A549 (cell line): ENCODE data around the gene MAVS.

Source experiments
- CTCF ChIP-seq: fragments of >200 bp; sonication (Bioruptor Twin); formaldehyde crosslinking; IDR thresholded peaks from 3 replicates; pipeline ENCODE4 v1.5.1; 2016
- POLR2A ChIP-seq: IDR thresholded peaks from 2 replicates; pipeline ENCODE4 v1.6.1; 2012; ENCODE audit warnings: mild to moderate bottlenecking, low read length
- SMC3 ChIP-seq: fragments of >200 bp; sonication (Bioruptor Twin); formaldehyde crosslinking; IDR thresholded peaks from 3 replicates; pipeline ENCODE4 v1.6.1; 2018; ENCODE audit warnings: inconsistent platforms
- TP53 ChIP-seq: fragments of 250-450 bp; sonication (Bioruptor Pico); IDR thresholded peaks from 2 replicates; pipeline ENCODE4 v1.5.0; 2021; ENCODE audit warnings: mild to moderate bottlenecking, moderate library complexity

DNA sequence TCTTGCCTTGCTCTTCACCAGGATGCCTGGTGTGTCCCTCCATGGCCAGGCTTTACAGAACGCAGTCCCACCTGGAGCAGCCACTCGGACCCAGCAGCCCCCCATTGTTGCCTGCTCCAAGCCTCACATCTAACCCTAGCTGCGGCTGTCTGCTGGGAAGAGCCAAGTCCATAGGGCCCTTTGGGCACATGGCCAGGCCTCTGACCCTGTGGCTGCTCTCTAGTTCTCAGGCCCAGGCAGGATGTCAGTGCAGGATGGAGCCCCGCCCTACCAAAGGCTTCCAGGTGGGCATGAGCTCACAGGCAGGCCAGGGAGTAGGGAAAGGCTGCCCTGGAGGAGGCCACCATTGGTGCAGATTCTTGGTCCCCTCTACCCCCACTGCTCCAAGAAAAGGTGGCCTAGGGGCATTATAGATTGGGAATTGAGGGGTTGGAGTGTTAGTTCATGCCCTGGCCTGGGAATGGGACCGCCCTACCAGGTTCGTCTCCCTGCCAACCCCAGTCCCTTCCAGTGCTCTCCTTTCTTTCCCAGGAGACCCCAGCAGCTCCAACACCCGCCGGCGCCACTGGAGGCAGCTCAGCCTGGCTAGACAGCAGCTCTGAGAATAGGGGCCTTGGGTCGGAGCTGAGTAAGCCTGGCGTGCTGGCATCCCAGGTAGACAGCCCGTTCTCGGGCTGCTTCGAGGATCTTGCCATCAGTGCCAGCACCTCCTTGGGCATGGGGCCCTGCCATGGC, 18.7 kb downstream of the MAVS start:
- TF ChIP-seq POLR2A (no peak), SMC3 (no peak), TP53 (no peak), CTCF (no peak)
